GM18867 (cell line): ENCODE data around the gene MACROD2.

Source experiments
- ATAC-seq: cut with Tn5 transposase; IDR thresholded peaks from one replicate; pipeline ENCODE4 v1.9.1; 2021; ENCODE audit warnings: mild to moderate bottlenecking, moderate library complexity; ENCODE audit not compliant: unreplicated experiment

The MACROD2 gene

GRCh38 chr20:15288106-15288505, 1292.8 kb downstream of the MACROD2 start:
- ATAC-seq, result no peak

GRCh38 chr20:15289337-15289736, 1294.0 kb downstream of the MACROD2 start:
- ATAC-seq, result no peak

- ATAC-seq, result no peak
Observed at GRCh38 chr20:15292405-15292804, 1297.1 kb downstream of the MACROD2 start.

- ATAC-seq, result no peak
Observed at GRCh38 chr20:15296422-15296821, 1301.1 kb downstream of the MACROD2 start.

GRCh38 chr20:15297059-15297875, 1302.0 kb downstream of the MACROD2 start:
- no peak for ATAC-seq

- no peak for ATAC-seq
Observed at GRCh38 chr20:15302075-15302474, 1306.8 kb downstream of the MACROD2 start.

GRCh38 chr20:15310361-15310760, 1315.0 kb downstream of the MACROD2 start:
- no peak for ATAC-seq

GRCh38 chr20:15316556-15316955, 1321.2 kb downstream of the MACROD2 start:
- no peak for ATAC-seq

- ATAC-seq, result peak; percentile 82
Observed at GRCh38 chr20:15317546-15318232, 1322.4 kb downstream of the MACROD2 start.

- ATAC-seq, result peak; percentile 38
Observed at GRCh38 chr20:15318682-15319081, 1323.4 kb downstream of the MACROD2 start.

GRCh38 chr20:15319439-15319838, 1324.1 kb downstream of the MACROD2 start:
- ATAC-seq, result no peak

GRCh38 chr20:15320941-15321340, 1325.6 kb downstream of the MACROD2 start:
- ATAC-seq, result no peak

GRCh38 chr20:15327123-15327522, 1331.8 kb downstream of the MACROD2 start:
- no peak for ATAC-seq

GRCh38 chr20:15328084-15328483, 1332.8 kb downstream of the MACROD2 start:
- no peak for ATAC-seq

- peak; percentile 75 for ATAC-seq
Observed at GRCh38 chr20:15332711-15333160, 1337.4 kb downstream of the MACROD2 start.

- peak; percentile 54 for ATAC-seq
Observed at GRCh38 chr20:15333170-15333569, 1337.9 kb downstream of the MACROD2 start.

- ATAC-seq, result no peak
Observed at GRCh38 chr20:15336011-15336410, 1340.7 kb downstream of the MACROD2 start.

GRCh38 chr20:15336536-15336935, 1341.2 kb downstream of the MACROD2 start:
- ATAC-seq, result no peak

GRCh38 chr20:15339264-15339663, 1343.9 kb downstream of the MACROD2 start:
- ATAC-seq, result no peak

- no peak for ATAC-seq
Observed at GRCh38 chr20:15342991-15343523, 1347.7 kb downstream of the MACROD2 start.

- no peak for ATAC-seq
Observed at GRCh38 chr20:15345287-15345686, 1350.0 kb downstream of the MACROD2 start.
